HepG2 (cell line): Measurements from ENCODE around the gene LDLRAD4. TPM values are rescaled to one million over a fixed set of nuclear protein-coding genes. Genes with fewer than 3 reads are reported as not detected.

Source experiments
- ATAC-seq: fragments of 200-7000 bp; cut with Tn5 transposase; 3 replicates; pipeline ENCODE4 v1.9.1; 2020; ENCODE audit warnings: mild to moderate bottlenecking, moderate library complexity
- BruUV-seq: library from RNA; stranded (reverse); fragments of 400-500 nt; replicated peaks from 2 replicates; lab custom pipeline; 2021; lab: Mats Ljungman, UMichigan
- CTCF ChIA-PET: fragments of 300-600 bp; formaldehyde crosslinking; extraction: SDS; loops from one replicate; lab custom pipeline; 2021; ENCODE audit warnings: low total read pairs, inconsistent platforms, low intra/inter-chr PET ratio; lab: Yijun Ruan, JAX
- POLR2A ChIA-PET: fragments of 350-600 bp; sonication (Branson Sonifier 250); formaldehyde crosslinking; loops from one replicate; lab custom pipeline; 2020; ENCODE audit warnings: antibody characterized with exemption, inconsistent platforms; lab: Yijun Ruan, JAX
- DNase-seq: peaks from one replicate; pipeline ENCODE4 v3.0.0-alpha.2; 2015; ENCODE audit warnings: low spot score
- FAIRE-seq: peaks from 3 replicates; lab custom pipeline; 2011; peaks lifted over from hg19 to GRCh38; lab: Jason Lieb, UNC
- H2AFZ ChIP-seq: one replicate; pipeline ENCODE4 v1.6.1; 2011; ENCODE audit warnings: low read length, inconsistent platforms
- H3K27ac ChIP-seq: fragments of 300-600 bp; 3 replicates; pipeline ENCODE4 v1.8.0; 2011; ENCODE audit warnings: mixed run types, mild to moderate bottlenecking, mixed read lengths, low read length, inconsistent platforms; ENCODE audit not compliant: insufficient read depth; ENCODE audit errors: extremely low read length
- H3K27me3 ChIP-seq, 2 experiments: fragments of 200-600 bp in 1 of 2; 2 replicates in 1 of 2; 3 replicates in 1 of 2; pipeline versions ENCODE4 v1.6.0 to v1.8.0; 2011; ENCODE audit warnings: low read length in 2 of 2, mild to moderate bottlenecking in 2 of 2, moderate library complexity in 2 of 2, inconsistent platforms in 1 of 2; ENCODE audit not compliant: insufficient read depth in 2 of 2, control insufficient read depth in 1 of 2
- H3K36me3 ChIP-seq, 2 experiments: fragments of 200-600 bp in 1 of 2; replicated peaks in 1 of 2; 2 replicates in 1 of 2; 3 replicates in 1 of 2; pipeline versions ENCODE4 v1.5.1 to v1.8.0; 2011; ENCODE audit warnings: low read length in 2 of 2, inconsistent platforms in 1 of 2; ENCODE audit not compliant: insufficient read depth in 2 of 2, control insufficient read depth in 1 of 2
- H3K4me1 ChIP-seq: 2 replicates; pipeline ENCODE4 v1.5.1; 2012; ENCODE audit warnings: low read length, inconsistent platforms; ENCODE audit not compliant: insufficient read depth
- H3K4me2 ChIP-seq: 2 replicates; pipeline ENCODE4 v1.6.0; 2011; ENCODE audit warnings: low read depth, low read length, inconsistent platforms
- H3K4me3 ChIP-seq, 3 experiments: fragments of 200-600 bp in 1 of 3; sonication (generic), shearing (Covaris generic) in 1 of 3; replicated peaks in 1 of 3; 2 replicates each; pipeline ENCODE4 v1.5.1; 2011 to 2016; ENCODE audit warnings: low read length in 3 of 3, inconsistent platforms in 2 of 3, low read depth in 2 of 3, mild to moderate bottlenecking in 2 of 3, control low read depth in 1 of 3, mixed read lengths in 1 of 3; ENCODE audit not compliant: insufficient read depth in 1 of 3
- H3K79me2 ChIP-seq: one replicate; pipeline ENCODE4 v1.6.1; 2011; ENCODE audit warnings: low read length, inconsistent platforms; ENCODE audit not compliant: insufficient read depth
- H3K9ac ChIP-seq: 2 replicates; pipeline ENCODE4 v1.6.0; 2011; ENCODE audit warnings: mild to moderate bottlenecking, low read depth, low read length, inconsistent platforms; ENCODE audit not compliant: insufficient read depth
- H3K9me3 ChIP-seq: 2 replicates; pipeline ENCODE4 v1.5.1; 2012; ENCODE audit warnings: mild to moderate bottlenecking, low read length
- H4K20me1 ChIP-seq: 2 replicates; pipeline ENCODE4 v1.6.0; 2011; ENCODE audit warnings: inconsistent platforms, mild to moderate bottlenecking, low read length, moderate library complexity; ENCODE audit not compliant: insufficient read depth
- CC2D1A ChIP-seq: sonication (generic); formaldehyde crosslinking; IDR thresholded peaks from 2 replicates; pipeline ENCODE4 v1.8.1; 2023; ENCODE audit warnings: mild to moderate bottlenecking, missing genetic modification reagents
- DMAP1 ChIP-seq: IDR thresholded peaks from 2 replicates; pipeline ENCODE4 v1.6.1; 2016
- DR1 ChIP-seq: sonication (generic); formaldehyde crosslinking; IDR thresholded peaks from 2 replicates; pipeline ENCODE4 v1.8.0; 2021; ENCODE audit warnings: mild to moderate bottlenecking, missing genetic modification reagents, inconsistent platforms
- ELK4 ChIP-seq: sonication (generic); formaldehyde crosslinking; IDR thresholded peaks from 2 replicates; pipeline ENCODE4 v1.9.0; 2021; ENCODE audit warnings: missing genetic modification reagents, borderline replicate concordance
- HMGXB3 ChIP-seq: sonication (generic); formaldehyde crosslinking; IDR thresholded peaks from 2 replicates; pipeline ENCODE4 v1.4.0; 2020; ENCODE audit warnings: missing genetic modification reagents, borderline replicate concordance
- PATZ1 ChIP-seq: sonication (generic); formaldehyde crosslinking; IDR thresholded peaks from 2 replicates; pipeline ENCODE4 v1.4.0; 2020; ENCODE audit warnings: missing genetic modification reagents
- REXO4 ChIP-seq: sonication (generic); formaldehyde crosslinking; IDR thresholded peaks from 2 replicates; pipeline ENCODE4 v1.8.0; 2022; ENCODE audit warnings: missing genetic modification reagents, mild to moderate bottlenecking, borderline replicate concordance
- SSRP1 ChIP-seq: IDR thresholded peaks from 2 replicates; pipeline ENCODE4 v1.6.1; 2016; ENCODE audit warnings: control low read depth
- STAT5B ChIP-seq: sonication (generic); formaldehyde crosslinking; IDR thresholded peaks from 2 replicates; pipeline ENCODE4 v1.4.0; 2020; ENCODE audit warnings: missing genetic modification reagents
- whole genome bisulfite sequencing: methylation state at CpG from one replicate; pipeline ENCODE4 v1.1.6; 2017; ENCODE audit warnings: low lambda C conversion rate; 5-methylcytosine and 5-hydroxymethylcytosine counted together
- in situ Hi-C: cut with HindIII; loops from 2 replicates; pipeline ENCODE4 v1.10.0; 2017; ENCODE audit warnings: low pct_unique_long_range_greater_than_20kb; ENCODE audit not compliant: extremely low pct_ligation_motif_present
- intact Hi-C: fragments of 100-400 bp; cut with micrococcal nuclease; formaldehyde crosslinking; loops from one replicate; pipeline ENCODE4 v1.10.0; 2022; ENCODE audit not compliant: unreplicated experiment
- polyA plus RNA-seq, 8 experiments: library from polyadenylated mRNA; depleted of rRNA in 3 of 8; stranded (reverse) in 7 of 8; unstranded in 1 of 8; fragments of >200 nt; fragmentation: Illumina TruSeq in 4 of 8; extraction: Trizol in 4 of 8; gene quantifications; 2 replicates each; pipeline versions ENCODE4 v1.2.1 to v1.2.3, GENCODE V29; 2011 to 2016; ENCODE audit warnings: low read depth in 4 of 8, missing spikeins in 1 of 8, mixed read lengths in 1 of 8; ENCODE audit not compliant: insufficient read depth in 1 of 8
- total RNA-seq, 5 experiments: library from RNA; depleted of rRNA; stranded (reverse); fragments of >200 nt; fragmentation: Illumina TruSeq; extraction: Trizol; gene quantifications; 2 replicates each; pipeline ENCODE4 v1.2.3, GENCODE V29; 2016; ENCODE audit warnings: low read depth in 1 of 5
- TF ChIP-seq, protein P1 (sequence below): sonication (generic); formaldehyde crosslinking; IDR thresholded peaks from 2 replicates; pipeline ENCODE4 v1.4.0; 2020; ENCODE audit warnings: missing genetic modification reagents

LDLRAD4 gene
- total and polyA plus RNA-seq, 2 of the 13 experiments (the other 11 are each of a cell fraction or from before 2014, with no cell fraction given) = 13.6 to 20.9 TPM

- Histone ChIP-seq H3K4me2 (no peak overlapping the region), H3K4me3 (no peak overlapping the region), H3K27ac (no peak overlapping the region), H2AFZ (no peak overlapping the region), H3K9me3 (no peaks in the 10 kb centered on the region), H3K4me1 (no peaks in the 10 kb centered on the region), H3K36me3 (no peaks in the 10 kb centered on the region), H3K27me3 (no peaks in the 10 kb centered on the region), H4K20me1 (peaks cover 3% of the 10 kb centered on the region; the same call in 1 of the 2 replicates), H3K79me2 (no peaks in the 10 kb centered on the region), H3K9ac (no peak overlapping the region)
- 96% methylated on average over 4 of the region's 5 CpGs for whole genome bisulfite sequencing
- intact Hi-C loops (no loop called here), in situ Hi-C loops (loop anchor here (25.0 kb wide), 1 partner anchor 227 kb away; no protein-coding TSS in a partner anchor)
- ChIA-PET POLR2A (no interaction called here), CTCF (no interaction called here)
- no peak for DNase-seq
- no TSS peak for BruUV-seq
- no peak for FAIRE-seq
- ATAC-seq = no peak
- no peak for TF ChIP-seq HMGXB3
- no peak for TF ChIP-seq DR1 (CRISPR knock-in tag)
- TF ChIP-seq PATZ1 = no peak
- TF ChIP-seq CC2D1A (CRISPR knock-in tag) = no peak
- TF ChIP-seq REXO4 (CRISPR knock-in tag) = no peak
- TF ChIP-seq, protein P1, sequence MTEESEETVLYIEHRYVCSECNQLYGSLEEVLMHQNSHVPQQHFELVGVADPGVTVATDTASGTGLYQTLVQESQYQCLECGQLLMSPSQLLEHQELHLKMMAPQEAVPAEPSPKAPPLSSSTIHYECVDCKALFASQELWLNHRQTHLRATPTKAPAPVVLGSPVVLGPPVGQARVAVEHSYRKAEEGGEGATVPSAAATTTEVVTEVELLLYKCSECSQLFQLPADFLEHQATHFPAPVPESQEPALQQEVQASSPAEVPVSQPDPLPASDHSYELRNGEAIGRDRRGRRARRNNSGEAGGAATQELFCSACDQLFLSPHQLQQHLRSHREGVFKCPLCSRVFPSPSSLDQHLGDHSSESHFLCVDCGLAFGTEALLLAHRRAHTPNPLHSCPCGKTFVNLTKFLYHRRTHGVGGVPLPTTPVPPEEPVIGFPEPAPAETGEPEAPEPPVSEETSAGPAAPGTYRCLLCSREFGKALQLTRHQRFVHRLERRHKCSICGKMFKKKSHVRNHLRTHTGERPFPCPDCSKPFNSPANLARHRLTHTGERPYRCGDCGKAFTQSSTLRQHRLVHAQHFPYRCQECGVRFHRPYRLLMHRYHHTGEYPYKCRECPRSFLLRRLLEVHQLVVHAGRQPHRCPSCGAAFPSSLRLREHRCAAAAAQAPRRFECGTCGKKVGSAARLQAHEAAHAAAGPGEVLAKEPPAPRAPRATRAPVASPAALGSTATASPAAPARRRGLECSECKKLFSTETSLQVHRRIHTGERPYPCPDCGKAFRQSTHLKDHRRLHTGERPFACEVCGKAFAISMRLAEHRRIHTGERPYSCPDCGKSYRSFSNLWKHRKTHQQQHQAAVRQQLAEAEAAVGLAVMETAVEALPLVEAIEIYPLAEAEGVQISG (CRISPR knock-in tag) = no peak
- TF ChIP-seq ELK4 (CRISPR knock-in tag) = no peak
- no peak for TF ChIP-seq SSRP1 (CRISPR knock-in tag)
- no peak for TF ChIP-seq DMAP1 (CRISPR knock-in tag)
- TF ChIP-seq STAT5B (CRISPR knock-in tag) = no peak
Measured at GRCh38 chr18:13560306-13560705, 341.7 kb downstream of the LDLRAD4 start.
